Heart right ventricle (tissue), 16 donors: ENCODE measurements around the gene PLCD3. TPM values are rescaled to one million over a fixed set of nuclear protein-coding genes. Genes with fewer than 3 reads are reported as not detected.

Experiments
- ATAC-seq, 8 donors: fragments of 200-7000 bp; cut with Tn5 transposase; one replicate each; pipeline ENCODE4 v1.9.1; 2020; ENCODE audit warnings: mild to moderate bottlenecking in 8 of 8, moderate library complexity in 8 of 8, moderate number of reproducible peaks in 1 of 8
- DNase-seq, 2 donors: peaks; one replicate each; pipeline ENCODE4 v3.0.0-alpha.2; 2020
- H3K27ac ChIP-seq, 10 donors: fragments of 200-600 bp; sonication (generic) in 2 of 10; one replicate each; pipeline versions ENCODE4 v1.5.0 to v1.8.0; 2020 to 2022; ENCODE audit warnings: mild to moderate bottlenecking in 3 of 10
- H3K27me3 ChIP-seq, 7 donors: fragments of 200-600 bp; one replicate each; pipeline ENCODE4 v1.8.0; 2021 to 2022; ENCODE audit warnings: mild to moderate bottlenecking in 2 of 7
- H3K36me3 ChIP-seq, 9 donors: fragments of 200-600 bp; sonication (generic) in 1 of 9; one replicate each; pipeline versions ENCODE4 v1.5.0 to v1.8.0; 2020 to 2022; ENCODE audit warnings: mild to moderate bottlenecking in 2 of 9
- H3K4me1 ChIP-seq, 9 donors: fragments of 200-600 bp; sonication (generic) in 1 of 9; one replicate each; pipeline versions ENCODE4 v1.5.0 to v1.8.0; 2020 to 2022; ENCODE audit warnings: mild to moderate bottlenecking in 4 of 9
- H3K4me3 ChIP-seq, 10 donors: fragments of 200-600 bp; sonication (generic) in 2 of 10; one replicate each; pipeline versions ENCODE4 v1.5.0 to v1.8.0; 2020 to 2022; ENCODE audit warnings: mild to moderate bottlenecking in 7 of 10, moderate library complexity in 2 of 10
- H3K9me3 ChIP-seq, 11 donors: fragments of 200-600 bp in 10 of 11; sonication (generic) in 2 of 11; one replicate each; pipeline versions ENCODE4 v1.5.0 to v1.8.0; 2013 to 2022; ENCODE audit warnings: mild to moderate bottlenecking in 2 of 11, control low read depth in 1 of 11, moderate library complexity in 1 of 11
- CTCF ChIP-seq, 9 donors: fragments of 200-600 bp; sonication (generic) in 2 of 9; IDR thresholded peaks; one replicate each; pipeline versions ENCODE4 v1.5.0 to v1.8.0; 2021 to 2022; ENCODE audit warnings: antibody characterized with exemption in 9 of 9, mild to moderate bottlenecking in 5 of 9, moderate library complexity in 1 of 9
- WGBS, 2 donors: extraction: QIAGEN DNeasy Blood & Tissue Kit; methylation state at CpG; one replicate each; pipeline ENCODE4 v1.1.7; 2013; ENCODE audit warnings: inconsistent platforms in 1 of 2; 5-methylcytosine and 5-hydroxymethylcytosine counted together
- intact Hi-C, 10 donors: fragments of 100-400 bp; cut with DNase I; formaldehyde crosslinking; loops; one replicate each; pipeline versions ENCODE4 v1.11.1 to v1.14.2; 2022
- polyA plus RNA-seq, 2 donors: library from polyadenylated mRNA; stranded (reverse); fragments of 200-250 nt; gene quantifications; one replicate each; pipeline ENCODE4 v1.2.3, GENCODE V29; 2013
- total RNA-seq, 10 donors: library from RNA; stranded (reverse); fragmentation: NEBNext Ultra II Directional in 3 of 10; extraction: Animal tissue kit (Norgen Biotek cat#: 25700) in 3 of 10; gene quantifications; one replicate each; pipeline versions ENCODE4 v1.2.1 to v1.2.4, GENCODE V29; 2021 to 2023
- donor health status: Arrhythmogenic right ventricular cardiomyopathy.
- donor health status: ischemic (EF 13 %, LVEDD 7.1; RV severe dilation, severe dysfunction).
- donor health status: healthy with polysubstance abuse.
- donor health status: DM: no; HTN: yes; CAD: no.
- donor health status: DM: no; HTN: no; CAD: no.
- donor health status: ischemic (EF 25% LVEDD 6.9; RV normal size, moderate dysfunction).
- donor health status: ischemic (EF 25% LVEDD 5.7; RV mildly dilated, moderate dysfunction).
- donor health status: healthy.
- donor health status: DM: yes; HTN: yes; CAD: no.
- donor health status: Ischemic cardiomyopathy.
- donor health status: ischemic (EF 35%, LVEDD 5.7; RV mildly dilated, moderate dysfunction).
- donor health status: nonischemic (EF 11% LVEDD 7.7; RV severe dilation, severe dysfunction).
- donor health status: DM: yes; HTN: yes; CAD: no.
- donor health status: PGD.
- donor health status: ischemic (EF 29% LVEDD 5.4; RV normal size, mild dysfunction).
- donor health status: nonischemic (EF 23%, LVEDD 6.1; RV moderate dilation, normal function).

PLCD3 gene
- total and polyA plus RNA-seq, 12 donors: 44.6 to 188 (median 112) TPM

GRCh38 chr17:45115871-45116270 is 16.4 kb downstream of the PLCD3 start:
- no peak overlapping the region for H3K27ac ChIP-seq
- H3K9me3 ChIP-seq: no peaks in the 10 kb centered on the region
- H3K27me3 ChIP-seq: peaks cover 0 to 6% (median 0%) of the 10 kb centered on the region in 7 donors
- no peak for DNase-seq
- peaks cover 0 to 17% (median 11%) of the 10 kb centered on the region in 9 donors for H3K4me1 ChIP-seq
- intact Hi-C loops: loop anchor here in 1 of 10 donors (2.0 kb wide), 1 partner anchor 15 kb away; no protein-coding TSS in a partner anchor
- no peak for TF ChIP-seq CTCF (IDR thresholded peaks at IDR 0.05)
- no peak overlapping the region for H3K4me3 ChIP-seq
- ATAC-seq: no peak
- 80 to 86% methylated on average over 11 of the region's 11 CpGs for WGBS, 2 donors
- H3K36me3 ChIP-seq: peaks cover 0 to 75% (median 5%) of the 10 kb centered on the region in 9 donors

- DNase-seq (no peak), ATAC-seq (no peak)
- Histone ChIP-seq H3K9me3 (no peaks in the 10 kb centered on the region), H3K4me3 (no peak overlapping the region), H3K27me3 (no peaks in the 10 kb centered on the region), H3K27ac (no peak overlapping the region), H3K36me3 (peaks cover 0 to 68% (median 5%) of the 10 kb centered on the region in 9 donors), H3K4me1 (peaks cover 5 to 24% (median 16%) of the 10 kb centered on the region in 9 donors)
- no peak for TF ChIP-seq CTCF (IDR thresholded peaks at IDR 0.05)
- intact Hi-C loops: loop anchor here in 1 of 10 donors (2.0 kb wide), 1 partner anchor 16 kb away; no protein-coding TSS in a partner anchor
- 88 to 91% methylated on average over 25 to 26 of the region's 26 CpGs for WGBS, 2 donors
Observed at GRCh38 chr17:45115015-45115625, 17.2 kb downstream of the PLCD3 start.

- DNase-seq (no peak), ATAC-seq (no peak)
- WGBS, 2 donors: 90 to 91% methylated on average over 19 of the region's 19 CpGs
- Histone ChIP-seq H3K9me3 (no peaks in the 10 kb centered on the region), H3K27me3 (no peaks in the 10 kb centered on the region), H3K36me3 (peaks cover 0 to 60% (median 0%) of the 10 kb centered on the region in 9 donors), H3K4me1 (peaks cover 5 to 32% (median 24%) of the 10 kb centered on the region in 9 donors), H3K4me3 (no peak overlapping the region), H3K27ac (no peak overlapping the region)
- intact Hi-C loops: loop anchor here in 1 of 10 donors (2.0 kb wide), 1 partner anchor 16 kb away; no protein-coding TSS in a partner anchor
- no peak for TF ChIP-seq CTCF (IDR thresholded peaks at IDR 0.05)
Observed at GRCh38 chr17:45114117-45114932, 18.0 kb downstream of the PLCD3 start.

- 92 to 95% methylated on average over 9 of the region's 9 CpGs for WGBS, 2 donors
- intact Hi-C loops: no loop called here
- Histone ChIP-seq H3K36me3 (peaks cover 0 to 55% (median 7%) of the 10 kb centered on the region in 9 donors), H3K27ac (peak overlapping the region in 3 of 10 donors; percentile 13 to 94 (median 34)), H3K9me3 (no peaks in the 10 kb centered on the region), H3K4me3 (no peak overlapping the region), H3K27me3 (no peaks in the 10 kb centered on the region), H3K4me1 (peaks cover 5 to 41% (median 29%) of the 10 kb centered on the region in 9 donors)
- no peak for TF ChIP-seq CTCF (IDR thresholded peaks at IDR 0.05)
- DNase-seq (no peak), ATAC-seq (no peak)
Observed at GRCh38 chr17:45113424-45113754, 18.9 kb downstream of the PLCD3 start.
